Cardiac fibroblast (primary cell): ENCODE data around the gene PTH2.

Experiments
- DNase-seq, 2 donors: peaks; one replicate each; pipeline versions ENCODE4 v3.0.0 to v3.0.0-alpha.2; 2010; ENCODE audit warnings: low read depth in 2 of 2
- H3K4me3 ChIP-seq, 2 donors: replicated peaks in 1 of 2; 1 replicate in 1 of 2; 2 replicates in 1 of 2; pipeline ENCODE4 v1.5.1; 2011; ENCODE audit warnings: low read depth in 2 of 2, low read length in 2 of 2, mild to moderate bottlenecking in 2 of 2, moderate library complexity in 1 of 2
- CTCF ChIP-seq: IDR thresholded peaks from one replicate; pipeline ENCODE4 v1.5.1; 2011; ENCODE audit warnings: low read depth, mild to moderate bottlenecking, low read length, inconsistent platforms

The PTH2 gene

GRCh38 chr19:49420227-49420626, 3.0 kb downstream of the PTH2 start:
- DNase-seq, result no peak
- TF ChIP-seq CTCF, result no peak
- no peak overlapping the region for H3K4me3 ChIP-seq

GRCh38 chr19:49419173-49419572, 4.1 kb downstream of the PTH2 start:
- H3K4me3 ChIP-seq, result no peak overlapping the region
- TF ChIP-seq CTCF, result no peak
- no peak for DNase-seq

- no peak for DNase-seq
- no peak overlapping the region for H3K4me3 ChIP-seq
- no peak for TF ChIP-seq CTCF
These were observed 4.7 kb downstream of the PTH2 start for GRCh38 chr19:49418511-49418910.

- DNase-seq, result no peak
- TF ChIP-seq CTCF, result no peak
- H3K4me3 ChIP-seq, result no peak overlapping the region
These were observed 6.2 kb downstream of the PTH2 start for GRCh38 chr19:49417088-49417487.

- H3K4me3 ChIP-seq, result no peak overlapping the region
- no peak for TF ChIP-seq CTCF
- DNase-seq, result no peak
These were observed 7.4 kb downstream of the PTH2 start for GRCh38 chr19:49415810-49416200.

GRCh38 chr19:49415102-49415809, 8.0 kb downstream of the PTH2 start:
- H3K4me3 ChIP-seq, result no peak overlapping the region
- TF ChIP-seq CTCF, result no peak
- DNase-seq, result peak; percentile 28 to 75

GRCh38 chr19:49414256-49414655, 9.0 kb downstream of the PTH2 start:
- TF ChIP-seq CTCF, result no peak
- no peak overlapping the region for H3K4me3 ChIP-seq
- DNase-seq, result no peak
